Body of pancreas (tissue), 4 donors: ENCODE measurements around the gene RGS14. TPM values are rescaled to one million over a fixed set of nuclear protein-coding genes. Genes with fewer than 3 reads are reported as not detected.

Source experiments
- ATAC-seq: fragments of 150-250 bp; one replicate; pipeline ENCODE4 v1.9.1; 2016
- DNase-seq, 4 donors: peaks; one replicate each; pipeline ENCODE4 v3.0.0-alpha.2; 2019
- H3K27ac ChIP-seq, 4 donors: fragments of 200-600 bp; sonication (generic); 1 replicate in 3 of 4; 2 replicates in 1 of 4; pipeline versions ENCODE4 v1.5.1 to v1.6.1; 2016 to 2019; ENCODE audit warnings: mild to moderate bottlenecking in 1 of 4, mixed read lengths in 1 of 4, moderate library complexity in 1 of 4
- H3K27me3 ChIP-seq, 2 donors: fragments of 200-600 bp; sonication (generic); one replicate each; pipeline ENCODE4 v1.6.0; 2016; ENCODE audit warnings: mild to moderate bottlenecking in 1 of 2
- H3K36me3 ChIP-seq, 2 donors: fragments of 200-600 bp; sonication (generic); replicated peaks in 1 of 2; 2 replicates each; pipeline ENCODE4 v1.5.1; 2016; ENCODE audit warnings: low read depth in 2 of 2; ENCODE audit not compliant: insufficient read depth in 1 of 2
- H3K4me1 ChIP-seq: fragments of 200-600 bp; sonication (generic); one replicate; pipeline ENCODE4 v1.6.0; 2016
- H3K4me3 ChIP-seq, 2 donors: fragments of 200-600 bp; sonication (generic); 1 replicate in 1 of 2; 2 replicates in 1 of 2; pipeline ENCODE4 v1.5.1; 2016 to 2019
- H3K9me3 ChIP-seq, 3 donors: fragments of 200-600 bp; sonication (generic); 1 replicate in 2 of 3; 2 replicates in 1 of 3; pipeline ENCODE4 v1.5.1; 2016
- CTCF ChIP-seq, 7 experiments: fragments of 450-650 bp in 4 of 7; fragments of 200-600 bp in 3 of 7; sonication (generic) in 3 of 7; IDR thresholded peaks; one replicate each; pipeline ENCODE4 v1.5.1; 2016 to 2019; ENCODE audit warnings: antibody characterized with exemption in 7 of 7
- POLR2A ChIP-seq, 3 donors: fragments of 450-650 bp; IDR thresholded peaks; one replicate each; pipeline ENCODE4 v1.6.1; 2016; ENCODE audit warnings: antibody characterized with exemption in 3 of 3, mild to moderate bottlenecking in 2 of 3
- WGBS, 2 donors: methylation state at CpG; one replicate each; pipeline ENCODE4 v1.1.5; 2017; 5-methylcytosine and 5-hydroxymethylcytosine counted together
- intact Hi-C: fragments of 100-400 bp; cut with DNase I; formaldehyde crosslinking; loops from one replicate; pipeline ENCODE4 v1.15.1; 2023
- total RNA-seq, 2 donors: library from RNA; depleted of rRNA; stranded (reverse); fragments of >200 nt; gene quantifications; one replicate each; pipeline ENCODE4 v1.1.0, GENCODE V29; 2016

The RGS14 gene
- total RNA-seq, 2 donors from 2014 or later = 15.0 to 39.2 TPM

GRCh38 chr5:177421062-177421798, 63.5 kb downstream of the RGS14 start:
- Histone ChIP-seq H3K4me3 (no peak overlapping the region), H3K27ac (no peak overlapping the region), H3K9me3 (no peaks in the 10 kb centered on the region), H3K4me1 (peaks cover 6% of the 10 kb centered on the region), H3K27me3 (no peaks in the 10 kb centered on the region), H3K36me3 (no peaks in the 10 kb centered on the region)
- intact Hi-C loops = no loop called here
- 71 to 77% methylated on average over 6 of the region's 6 CpGs for WGBS, 2 donors
- DNase-seq = no peak
- TF ChIP-seq CTCF (IDR thresholded peaks at IDR 0.05) = no peak
- TF ChIP-seq POLR2A (IDR thresholded peaks at IDR 0.05) = no peak
- no peak for ATAC-seq

Other genes with a start within 250 kb of the RGS14 start
- 10 to 100 TPM; 29.8 to 32.0 TPM for gene NSD1, start 224.2 kb upstream of the RGS14 start, total RNA-seq
- 10 to 100 TPM; 79.1 to 92.0 TPM for gene RAB24, start 54.2 kb upstream of the RGS14 start, total RNA-seq
- 10 to 100 TPM; 63.3 to 91.8 TPM for gene PRELID1, start 54.1 kb upstream of the RGS14 start, total RNA-seq
- gene MXD3, start 46.0 kb upstream of the RGS14 start, total RNA-seq = 10 to 100 TPM; 13.2 to 21.4 TPM
- gene LMAN2, start 6.3 kb upstream of the RGS14 start, total RNA-seq = 100 to 1,000 TPM; 218 to 227 TPM
- not detected for gene SLC34A1, start 26.5 kb downstream of the RGS14 start, total RNA-seq
- gene PFN3, start 42.7 kb downstream of the RGS14 start, total RNA-seq = not detected
- gene F12, start 51.6 kb downstream of the RGS14 start, total RNA-seq = 1 to 10 TPM in 1 of 2 donors, under 1 TPM in 1; 0.33 to 4.4 TPM
- gene GRK6, start 68.8 kb downstream of the RGS14 start, total RNA-seq = 10 to 100 TPM; 13.7 to 20.8 TPM
- 1 to 10 TPM in 1 of 2 donors, under 1 TPM in 1; 0.78 to 1.3 TPM for gene PRR7, start 88.9 kb downstream of the RGS14 start, total RNA-seq
- gene DBN1, start 115.7 kb downstream of the RGS14 start, total RNA-seq = 10 to 100 TPM; 28.0 to 29.0 TPM
- gene PDLIM7, start 139.7 kb downstream of the RGS14 start, total RNA-seq = 10 to 100 TPM in 1 of 2 donors, 1 to 10 TPM in 1; 7.3 to 15.8 TPM
- 1 to 10 TPM; 3.3 to 5.4 TPM for gene DOK3, start 151.9 kb downstream of the RGS14 start, total RNA-seq
- gene DDX41, start 159.0 kb downstream of the RGS14 start, total RNA-seq = 100 to 1,000 TPM in 1 of 2 donors, 10 to 100 TPM in 1; 86.1 to 115 TPM
- gene FAM193B, start 196.6 kb downstream of the RGS14 start, total RNA-seq = 100 to 1,000 TPM in 1 of 2 donors, 10 to 100 TPM in 1; 79.9 to 133 TPM
- gene TMED9, start 234.3 kb downstream of the RGS14 start, total RNA-seq = 100 to 1,000 TPM in 1 of 2 donors, 10 to 100 TPM in 1; 82.2 to 155 TPM
- 10 to 100 TPM; 17.1 to 17.5 TPM for gene B4GALT7, start 242.2 kb downstream of the RGS14 start, total RNA-seq